H9 (cell line): ENCODE results near the gene SLC25A20. TPM values are rescaled to one million over a fixed set of nuclear protein-coding genes. Genes with fewer than 3 reads are reported as not detected.

Experiments
- DNase-seq: peaks from one replicate; pipeline ENCODE4 v3.0.0-alpha.2; 2017
- H2AFZ ChIP-seq: one replicate; pipeline ENCODE4 v1.6.1; 2013; ENCODE audit warnings: mild to moderate bottlenecking, low read length, control low read depth, moderate library complexity
- H2AK5ac ChIP-seq: 2 replicates; pipeline ENCODE4 v1.6.1; 2013; ENCODE audit warnings: low read length, control low read depth, mixed read lengths; ENCODE audit not compliant: insufficient read length
- H2BK120ac ChIP-seq: one replicate; pipeline ENCODE4 v1.6.1; 2013; ENCODE audit warnings: low read depth, mild to moderate bottlenecking, low read length, control low read depth, inconsistent platforms; ENCODE audit not compliant: poor library complexity, severe bottlenecking
- H2BK12ac ChIP-seq: 2 replicates; pipeline ENCODE4 v1.6.1; 2013; ENCODE audit warnings: low read length, control low read depth, mixed read lengths, low read depth; ENCODE audit not compliant: insufficient read length
- H2BK15ac ChIP-seq: 2 replicates; pipeline ENCODE4 v1.6.1; 2013; ENCODE audit warnings: low read depth, low read length, control low read depth
- H2BK20ac ChIP-seq: one replicate; pipeline ENCODE4 v1.6.1; 2013; ENCODE audit warnings: low read depth, mild to moderate bottlenecking, low read length, control low read depth, inconsistent platforms; ENCODE audit not compliant: poor library complexity, severe bottlenecking
- H2BK5ac ChIP-seq: 2 replicates; pipeline ENCODE4 v1.6.1; 2013; ENCODE audit warnings: low read length, control low read depth, mixed read lengths; ENCODE audit not compliant: insufficient read length
- H3K14ac ChIP-seq: 2 replicates; pipeline ENCODE4 v1.6.1; 2013; ENCODE audit warnings: low read length, control low read depth; ENCODE audit not compliant: insufficient read depth
- H3K18ac ChIP-seq: 2 replicates; pipeline ENCODE4 v1.6.1; 2013; ENCODE audit warnings: low read depth, mild to moderate bottlenecking, mixed read lengths, low read length, control low read depth; ENCODE audit not compliant: insufficient read length
- H3K23ac ChIP-seq: 2 replicates; pipeline ENCODE4 v1.6.1; 2013; ENCODE audit warnings: low read length, control low read depth, mixed read lengths, low read depth; ENCODE audit not compliant: insufficient read length
- H3K23me2 ChIP-seq: 2 replicates; pipeline ENCODE4 v1.6.1; 2013; ENCODE audit warnings: low read depth, mild to moderate bottlenecking, mixed read lengths, low read length, control low read depth; ENCODE audit not compliant: insufficient read length, poor library complexity, severe bottlenecking
- H3K27ac ChIP-seq: 2 replicates; pipeline ENCODE4 v1.5.1; 2013; ENCODE audit warnings: low read length, control low read depth, mixed read lengths, low read depth; ENCODE audit not compliant: insufficient read length
- H3K27me3 ChIP-seq: 2 replicates; pipeline ENCODE4 v1.6.1; 2013; ENCODE audit warnings: low read length, control low read depth, inconsistent platforms; ENCODE audit not compliant: insufficient read depth
- H3K4ac ChIP-seq: 2 replicates; pipeline ENCODE4 v1.6.1; 2013; ENCODE audit warnings: low read depth, mild to moderate bottlenecking, control low read depth, inconsistent platforms, low read length, moderate library complexity
- H3K4me1 ChIP-seq: 2 replicates; pipeline ENCODE4 v1.6.1; 2013; ENCODE audit warnings: low read length, control low read depth, inconsistent platforms; ENCODE audit not compliant: insufficient read depth
- H3K4me2 ChIP-seq: 2 replicates; pipeline ENCODE4 v1.6.1; 2013; ENCODE audit warnings: low read length, control low read depth, mixed read lengths; ENCODE audit not compliant: insufficient read length, insufficient read depth
- H3K56ac ChIP-seq: 2 replicates; pipeline ENCODE4 v1.6.1; 2013; ENCODE audit warnings: low read depth, mild to moderate bottlenecking, mixed read lengths, low read length, control low read depth; ENCODE audit not compliant: insufficient read length
- H3K79me1 ChIP-seq: 2 replicates; pipeline ENCODE4 v1.6.1; 2013; ENCODE audit warnings: low read depth, mild to moderate bottlenecking, moderate library complexity, low read length, control low read depth, inconsistent platforms; ENCODE audit not compliant: insufficient read depth, poor library complexity, severe bottlenecking
- H3K79me2 ChIP-seq: 2 replicates; pipeline ENCODE4 v1.6.1; 2013; ENCODE audit warnings: low read length, control low read depth, inconsistent platforms; ENCODE audit not compliant: insufficient read depth
- H3K9ac ChIP-seq: 2 replicates; pipeline ENCODE4 v1.6.1; 2013; ENCODE audit warnings: low read length, control low read depth, mixed read lengths; ENCODE audit not compliant: insufficient read length; ENCODE audit errors: extremely low read depth
- H3K9me3 ChIP-seq: one replicate; pipeline ENCODE4 v1.6.1; 2013; ENCODE audit warnings: low read depth, low read length, inconsistent platforms; ENCODE audit not compliant: control insufficient read depth
- H3T11ph ChIP-seq: one replicate; pipeline ENCODE4 v1.6.1; 2013; ENCODE audit warnings: mild to moderate bottlenecking, low read length, control low read depth, inconsistent platforms
- H4K20me1 ChIP-seq: one replicate; pipeline ENCODE4 v1.6.1; 2013; ENCODE audit not compliant: control insufficient read depth, insufficient read length, insufficient read depth
- H4K5ac ChIP-seq: 2 replicates; pipeline ENCODE4 v1.6.1; 2013; ENCODE audit warnings: low read depth, mild to moderate bottlenecking, mixed read lengths, low read length, control low read depth; ENCODE audit not compliant: insufficient read length
- H4K8ac ChIP-seq: replicated peaks from 2 replicates; pipeline ENCODE4 v1.6.1; 2013; ENCODE audit warnings: low read length, control low read depth, mixed read lengths, low read depth; ENCODE audit not compliant: insufficient read length
- H4K91ac ChIP-seq: 2 replicates; pipeline ENCODE4 v1.6.1; 2013; ENCODE audit warnings: low read depth, mild to moderate bottlenecking, moderate library complexity, mixed read lengths, low read length, control low read depth; ENCODE audit not compliant: insufficient read length
- H3K27ac Mint-ChIP-seq, 3 experiments: 2 replicates in 2 of 3; 3 replicates in 1 of 3; pipeline ENCODE4 v1.8.0; 2020 to 2021; ENCODE audit warnings: mixed read lengths in 3 of 3, mild to moderate bottlenecking in 1 of 3, moderate library complexity in 1 of 3
- H3K27me3 Mint-ChIP-seq: 2 replicates; pipeline ENCODE4 v1.8.0; 2021; ENCODE audit warnings: low read depth, mild to moderate bottlenecking, moderate library complexity, mixed read lengths
- H3K36me3 Mint-ChIP-seq, 3 experiments: 2 replicates in 2 of 3; 3 replicates in 1 of 3; pipeline ENCODE4 v1.8.0; 2020 to 2021; ENCODE audit warnings: low read depth in 3 of 3, mixed read lengths in 3 of 3; ENCODE audit not compliant: insufficient read depth in 1 of 3
- H3K4me1 Mint-ChIP-seq, 2 experiments: 2 replicates each; pipeline ENCODE4 v1.8.0; 2020; ENCODE audit warnings: mixed read lengths in 2 of 2
- H3K4me3 Mint-ChIP-seq, 2 experiments: 2 replicates in 1 of 2; 3 replicates in 1 of 2; pipeline ENCODE4 v1.8.0; 2020 to 2021; ENCODE audit warnings: mild to moderate bottlenecking in 2 of 2, mixed read lengths in 2 of 2, moderate library complexity in 1 of 2
- H3K9me3 Mint-ChIP-seq, 2 experiments: 2 replicates in 1 of 2; 3 replicates in 1 of 2; pipeline ENCODE4 v1.8.0; 2020; ENCODE audit warnings: mild to moderate bottlenecking in 2 of 2, mixed read lengths in 2 of 2, moderate library complexity in 1 of 2
- WGBS: extraction: QIAGEN DNeasy Blood & Tissue Kit; methylation state at CpG from one replicate; pipeline ENCODE4 v1.1.7; 2013; ENCODE audit warnings: missing lambda C conversion rate, low lambda C conversion rate, mixed read lengths; ENCODE audit not compliant: insufficient read length; ENCODE audit errors: extremely low coverage; 5-methylcytosine and 5-hydroxymethylcytosine counted together
- total RNA-seq: library from RNA; stranded (reverse); gene quantifications from 2 replicates; pipeline ENCODE4 v1.2.1, GENCODE V29; 2021
- TF ChIP-seq, protein P1 (sequence below): fragments of 200-600 bp; sonication (generic); conservative IDR thresholded peaks from 3 replicates; pipeline ENCODE4 v1.8.0; 2021; ENCODE audit warnings: antibody characterized with exemption, mild to moderate bottlenecking

The SLC25A20 gene
- total RNA-seq, 1 experiment from 2014 or later, result 7.4 TPM

- Histone ChIP-seq H3K27me3 (no peaks in the 10 kb centered on the region), H4K8ac (no peak overlapping the region), H2AK5ac (no peak overlapping the region), H2BK5ac (no peak overlapping the region), H2BK20ac (no peak overlapping the region), H3K4me1 (no peaks in the 10 kb centered on the region), H2AFZ (no peak overlapping the region), H3K56ac (no peak overlapping the region), H2BK12ac (no peak overlapping the region), H3K14ac (no peak overlapping the region), H3K23ac (no peak overlapping the region), H3K9ac (no peak overlapping the region), H2BK120ac (no peak overlapping the region), H4K5ac (no peak overlapping the region), H2BK15ac (no peak overlapping the region), H3K79me1 (peaks cover 24% of the 10 kb centered on the region), H3K23me2 (peaks cover 3% of the 10 kb centered on the region), H3K27ac (no peak overlapping the region), H3K9me3 (no peaks in the 10 kb centered on the region), H3T11ph (no peak overlapping the region), H4K20me1 (no peaks in the 10 kb centered on the region), H3K4ac (no peak overlapping the region), H3K4me2 (no peak overlapping the region), H3K79me2 (peaks cover 19% of the 10 kb centered on the region; the same call in 1 of the 2 replicates), H3K18ac (no peak overlapping the region), H4K91ac (no peak overlapping the region)
- no peaks in the 10 kb centered on the region for H3K4me1 Mint-ChIP-seq
- no peaks in the 10 kb centered on the region for H3K9me3 Mint-ChIP-seq
- H3K27ac Mint-ChIP-seq, result peak overlapping the region in 1 of 3 experiments; percentile 4; a peak in 1 of 7 replicates
- WGBS, result no CpG with 5 or more reads among the region's 3 CpGs
- peaks cover 49 to 85% (median 69%) of the 10 kb centered on the region in 3 experiments for H3K36me3 Mint-ChIP-seq
- no peak for DNase-seq
- TF ChIP-seq, protein P1, sequence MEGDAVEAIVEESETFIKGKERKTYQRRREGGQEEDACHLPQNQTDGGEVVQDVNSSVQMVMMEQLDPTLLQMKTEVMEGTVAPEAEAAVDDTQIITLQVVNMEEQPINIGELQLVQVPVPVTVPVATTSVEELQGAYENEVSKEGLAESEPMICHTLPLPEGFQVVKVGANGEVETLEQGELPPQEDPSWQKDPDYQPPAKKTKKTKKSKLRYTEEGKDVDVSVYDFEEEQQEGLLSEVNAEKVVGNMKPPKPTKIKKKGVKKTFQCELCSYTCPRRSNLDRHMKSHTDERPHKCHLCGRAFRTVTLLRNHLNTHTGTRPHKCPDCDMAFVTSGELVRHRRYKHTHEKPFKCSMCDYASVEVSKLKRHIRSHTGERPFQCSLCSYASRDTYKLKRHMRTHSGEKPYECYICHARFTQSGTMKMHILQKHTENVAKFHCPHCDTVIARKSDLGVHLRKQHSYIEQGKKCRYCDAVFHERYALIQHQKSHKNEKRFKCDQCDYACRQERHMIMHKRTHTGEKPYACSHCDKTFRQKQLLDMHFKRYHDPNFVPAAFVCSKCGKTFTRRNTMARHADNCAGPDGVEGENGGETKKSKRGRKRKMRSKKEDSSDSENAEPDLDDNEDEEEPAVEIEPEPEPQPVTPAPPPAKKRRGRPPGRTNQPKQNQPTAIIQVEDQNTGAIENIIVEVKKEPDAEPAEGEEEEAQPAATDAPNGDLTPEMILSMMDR, result no peak
- H3K4me3 Mint-ChIP-seq, result no peak overlapping the region
- H3K27me3 Mint-ChIP-seq, result no peaks in the 10 kb centered on the region
These were observed 30.8 kb upstream of the SLC25A20 start for GRCh38 chr3:48929358-48930035.
